Gastrocnemius medialis (tissue), 4 donors: ENCODE measurements around the gene LRRC8A. TPM values are rescaled to one million over a fixed set of nuclear protein-coding genes. Genes with fewer than 3 reads are reported as not detected.

ENCODE experiments used
- ATAC-seq, 2 donors: fragments of 150-250 bp; one replicate each; pipeline ENCODE4 v1.9.1; 2016
- DNase-seq, 2 donors: peaks; one replicate each; pipeline ENCODE4 v3.0.0-alpha.2; 2019
- H3K27ac ChIP-seq, 4 donors: fragments of 200-600 bp; sonication (generic); 1 replicate in 1 of 4; 2 replicates in 3 of 4; pipeline ENCODE4 v1.5.1; 2016 to 2018; ENCODE audit warnings: mild to moderate bottlenecking in 2 of 4, moderate library complexity in 1 of 4
- H3K27me3 ChIP-seq, 3 donors: fragments of 200-600 bp; sonication (generic) in 2 of 3; 1 replicate in 1 of 3; 2 replicates in 2 of 3; pipeline versions ENCODE4 v1.5.1 to v1.6.0; 2016 to 2019; ENCODE audit warnings: mild to moderate bottlenecking in 1 of 3, moderate library complexity in 1 of 3
- H3K36me3 ChIP-seq, 2 donors: fragments of 200-600 bp; sonication (generic) in 1 of 2; one replicate each; pipeline ENCODE4 v1.5.1; 2017 to 2018
- H3K4me1 ChIP-seq, 2 donors: fragments of 200-600 bp; sonication (generic) in 1 of 2; one replicate each; pipeline ENCODE4 v1.5.1; 2016 to 2017; ENCODE audit warnings: mild to moderate bottlenecking in 2 of 2
- H3K4me3 ChIP-seq, 4 donors: fragments of 200-600 bp; sonication (generic) in 3 of 4; 1 replicate in 1 of 4; 2 replicates in 3 of 4; pipeline ENCODE4 v1.5.1; 2016 to 2019; ENCODE audit warnings: mild to moderate bottlenecking in 2 of 4
- H3K9me3 ChIP-seq, 3 donors: fragments of 200-600 bp; sonication (generic) in 2 of 3; 1 replicate in 1 of 3; 2 replicates in 2 of 3; pipeline ENCODE4 v1.5.1; 2016 to 2019
- CTCF ChIP-seq, 5 experiments: fragments of 450-650 bp in 3 of 5; fragments of 200-600 bp in 2 of 5; sonication (generic) in 2 of 5; IDR thresholded peaks in 4 of 5; conservative IDR thresholded peaks in 1 of 5; 1 replicate in 4 of 5; 2 replicates in 1 of 5; pipeline ENCODE4 v1.5.1; 2016 to 2019; ENCODE audit warnings: antibody characterized with exemption in 5 of 5, mild to moderate bottlenecking in 3 of 5, moderate library complexity in 3 of 5
- POLR2A ChIP-seq, 2 donors: fragments of 450-650 bp; IDR thresholded peaks; one replicate each; pipeline ENCODE4 v1.6.1; 2017; ENCODE audit warnings: antibody characterized with exemption in 2 of 2, mild to moderate bottlenecking in 2 of 2, moderate library complexity in 2 of 2
- in situ Hi-C, 4 donors: fragments of 200-750 bp; cut with MboI; loops; one replicate each; pipeline versions ENCODE4 v1.15.0 to v1.8.0; 2017; ENCODE audit warnings: low sequenced_read_pairs in 4 of 4
- intact Hi-C: fragments of 100-400 bp; cut with DNase I; formaldehyde crosslinking; loops from one replicate; pipeline ENCODE4 v1.15.1; 2023; ENCODE audit warnings: low total_unique reads
- total RNA-seq, 4 donors: library from RNA; depleted of rRNA; stranded (reverse); fragments of >200 nt; gene quantifications; one replicate each; pipeline versions ENCODE4 v1.1.0 to v1.2.3, GENCODE V29; 2016

Gene LRRC8A
- total RNA-seq, 4 donors from 2014 or later, result 24.4 to 28.4 (median 27.0) TPM

- peaks cover 0 to 11% of the 10 kb centered on the region in 2 donors for H3K36me3 ChIP-seq
- H3K4me3 ChIP-seq, result no peak overlapping the region
- H3K9me3 ChIP-seq, result no peaks in the 10 kb centered on the region
- H3K4me1 ChIP-seq, result peaks cover 67 to 69% of the 10 kb centered on the region in 2 donors
- ATAC-seq (no peak), DNase-seq (no peak)
- no peaks in the 10 kb centered on the region for H3K27me3 ChIP-seq
- intact Hi-C loops, result loop anchor here (5.0 kb wide), 1 partner anchor 37 kb away; the partner anchor contains the start of genes KYAT1 and LRRC8A
- TF ChIP-seq POLR2A (IDR thresholded peaks at IDR 0.05) (no peak), CTCF (IDR thresholded peaks at IDR 0.05 in 4 of 5, conservative IDR thresholded peaks at IDR 0.05 in 1 of 5) (no peak)
- in situ Hi-C loops, result no loop called here
- H3K27ac ChIP-seq, result peak overlapping the region; percentile 81 to 85 (median 83)
These were observed 37.6 kb downstream of the LRRC8A start for GRCh38 chr9:128919402-128920089.

- peaks cover 0 to 5% of the 10 kb centered on the region in 2 donors for H3K36me3 ChIP-seq
- H3K9me3 ChIP-seq, result no peaks in the 10 kb centered on the region
- H3K27ac ChIP-seq, result peak within 1 kb of the TSS; percentile 81 to 85 (median 83)
- peak within 1 kb of the TSS; percentile 42 to 63 (median 54) for H3K4me3 ChIP-seq
- TF ChIP-seq POLR2A (IDR thresholded peaks at IDR 0.05), result peak in 1 of 2 donors; percentile 10
- no peak for TF ChIP-seq CTCF (IDR thresholded peaks at IDR 0.05 in 4 of 5, conservative IDR thresholded peaks at IDR 0.05 in 1 of 5)
- intact Hi-C loops, result no loop called here
- in situ Hi-C loops, result no loop called here
- H3K4me1 ChIP-seq, result peaks cover 60 to 62% of the 10 kb centered on the region in 2 donors
- no peaks in the 10 kb centered on the region for H3K27me3 ChIP-seq
- DNase-seq, result peak; percentile 66 to 72
- ATAC-seq, result peak; percentile 45 to 71
These were observed 38.6 kb downstream of the LRRC8A start, which contains the start of gene PHYHD1 for GRCh38 chr9:128920381-128921058. PHYHD1 (plus strand) TSS chr9:128920982; CDS start chr9:128922324, 1,342 bp downstream.

- peaks cover 0 to 5% of the 10 kb centered on the region in 2 donors for H3K36me3 ChIP-seq
- in situ Hi-C loops, result no loop called here
- peak overlapping the region; percentile 42 to 63 (median 54) for H3K4me3 ChIP-seq
- TF ChIP-seq CTCF (IDR thresholded peaks at IDR 0.05 in 4 of 5, conservative IDR thresholded peaks at IDR 0.05 in 1 of 5) (peak in 1 of 5 experiments; percentile 17), POLR2A (IDR thresholded peaks at IDR 0.05) (no peak)
- intact Hi-C loops, result no loop called here
- no peaks in the 10 kb centered on the region for H3K27me3 ChIP-seq
- DNase-seq (peak; percentile 30 to 37), ATAC-seq (peak; percentile 11 to 39)
- no peaks in the 10 kb centered on the region for H3K9me3 ChIP-seq
- peak overlapping the region; percentile 81 to 85 (median 83) for H3K27ac ChIP-seq
- peaks cover 44 to 47% of the 10 kb centered on the region in 2 donors for H3K4me1 ChIP-seq
These were observed 40.2 kb downstream of the LRRC8A start for GRCh38 chr9:128921881-128922763.

- DNase-seq (no peak), ATAC-seq (no peak)
- in situ Hi-C loops, result no loop called here
- intact Hi-C loops, result no loop called here
- no peaks in the 10 kb centered on the region for H3K36me3 ChIP-seq
- peak overlapping the region in 3 of 4 donors; percentile 9 to 85 (median 83) for H3K27ac ChIP-seq
- no peak overlapping the region for H3K4me3 ChIP-seq
- no peak for TF ChIP-seq CTCF (IDR thresholded peaks at IDR 0.05 in 4 of 5, conservative IDR thresholded peaks at IDR 0.05 in 1 of 5)
- H3K9me3 ChIP-seq, result no peaks in the 10 kb centered on the region
- no peaks in the 10 kb centered on the region for H3K27me3 ChIP-seq
- peaks cover 39 to 43% of the 10 kb centered on the region in 2 donors for H3K4me1 ChIP-seq
These were observed 41.6 kb downstream of the LRRC8A start for GRCh38 chr9:128923493-128923883.
